Cardiac septum (tissue), 1 donor: ENCODE measurements around the gene DMGDH. TPM values are rescaled to one million over a fixed set of nuclear protein-coding genes. Genes with fewer than 3 reads are reported as not detected.

ENCODE experiments used
- total RNA-seq: library from RNA; stranded (reverse); fragmentation: NEBNext Ultra II Directional; extraction: Animal tissue kit (Norgen Biotek cat#: 25700); gene quantifications from one replicate; pipeline ENCODE4 v1.2.1, GENCODE V29; 2021
- donor health status: DM: no; HTN: no; CAD: no.

The DMGDH gene
- total RNA-seq, 1 donor from 2014 or later: 0.86 TPM

Other genes with a start within 250 kb of the DMGDH start
- 13.5 TPM for gene ARSB, start 84.4 kb downstream of the DMGDH start, total RNA-seq
- 5.6 TPM for gene BHMT2, start 93 bp upstream of the DMGDH start, total RNA-seq
- not detected for gene BHMT, start 42.1 kb upstream of the DMGDH start, total RNA-seq
- gene JMY, start 166.5 kb upstream of the DMGDH start, total RNA-seq: 10.3 TPM